Activated CD4-positive, alpha-beta T cell treated with anti-CD3 and anti-CD28 coated beads for 24 hours (primary cell): ENCODE results near the gene KCTD17.

ENCODE experiments used
- DNase-seq, 2 donors: peaks; one replicate each; pipeline ENCODE4 v3.0.0-alpha.2; 2020; ENCODE audit warnings: low read depth in 2 of 2

The KCTD17 gene

GRCh38 chr22:37105990-37106389 lies 54.4 kb downstream of the KCTD17 start:
- no peak for DNase-seq

- no peak for DNase-seq
These were observed 56.5 kb downstream of the KCTD17 start for GRCh38 chr22:37107816-37108621.

- no peak for DNase-seq
These were observed 57.8 kb downstream of the KCTD17 start, which contains the start of gene TMPRSS6 for GRCh38 chr22:37109242-37109917. Gene TMPRSS6, minus strand, starts transcription at chr22:37109713. Its CDS starts 6,296 bp downstream, at chr22:37103417.

- no peak for DNase-seq
These were observed 59.7 kb downstream of the KCTD17 start for GRCh38 chr22:37111156-37111717.

GRCh38 chr22:37112084-37112728 lies 60.7 kb downstream of the KCTD17 start:
- DNase-seq = no peak
